NT2/D1 (cell line): ENCODE measurements around the gene HIPK2.

Source experiments
- SUZ12 ChIP-seq: IDR thresholded peaks from 2 replicates; pipeline ENCODE4 v1.6.1; 2011; ENCODE audit not compliant: insufficient read length, insufficient read depth; ENCODE audit errors: extremely low read depth
- YY1 ChIP-seq: IDR thresholded peaks from 2 replicates; pipeline ENCODE4 v1.6.1; 2011; ENCODE audit not compliant: insufficient read length, insufficient read depth

DNA sequence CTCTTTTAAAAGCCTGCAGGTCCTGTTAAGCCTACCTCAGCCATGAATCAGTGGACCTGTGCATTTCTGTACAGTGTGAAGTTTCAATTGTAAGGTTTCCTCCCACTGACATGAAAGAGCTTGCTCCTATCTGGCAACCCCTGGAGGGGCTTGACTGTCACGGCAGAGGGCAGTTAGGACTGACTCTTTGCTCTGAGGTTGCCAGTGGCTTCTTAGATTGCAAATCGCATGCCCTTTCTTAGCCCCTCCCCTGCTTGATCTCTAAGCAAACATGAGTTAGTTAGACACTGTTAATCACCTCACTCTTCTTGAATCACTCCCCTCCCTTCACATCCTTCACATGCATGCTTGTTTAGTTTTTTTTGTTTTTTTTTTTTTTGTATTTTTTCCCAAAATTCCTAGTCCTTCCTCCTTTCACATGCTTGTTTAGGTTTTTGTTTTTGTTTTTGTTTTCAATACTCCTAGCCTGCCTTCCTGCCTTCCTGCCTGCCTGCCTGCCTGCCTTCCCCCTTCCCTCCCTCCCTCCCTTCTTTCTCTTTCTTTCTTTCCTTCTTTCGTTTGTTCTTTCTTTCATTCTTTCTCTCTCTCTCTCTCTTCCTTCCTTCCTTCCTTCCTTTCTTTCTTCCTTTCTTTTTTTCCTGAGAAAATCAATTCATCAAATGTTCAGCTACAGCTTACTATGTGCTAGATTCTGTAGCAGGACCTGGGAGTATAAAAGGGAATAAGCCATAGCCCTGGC, 6.0 kb upstream of the HIPK2 start:
- TF ChIP-seq SUZ12, result no peak
- no peak for TF ChIP-seq YY1
